Gastroesophageal sphincter (tissue), 3 donors: ENCODE data around the gene CNGB1.

ENCODE experiments used
- EP300 ChIP-seq: sonication (generic); formaldehyde crosslinking; IDR thresholded peaks from one replicate; pipeline ENCODE4 v1.6.1; 2017; ENCODE audit warnings: antibody characterized with exemption, mild to moderate bottlenecking
- POLR2A ChIP-seq, 2 donors: fragments of 450-650 bp; IDR thresholded peaks; one replicate each; pipeline ENCODE4 v1.6.1; 2017; ENCODE audit warnings: antibody characterized with exemption in 2 of 2, mild to moderate bottlenecking in 2 of 2, moderate library complexity in 1 of 2
- POLR2AphosphoS5 ChIP-seq: sonication (generic); formaldehyde crosslinking; IDR thresholded peaks from one replicate; pipeline ENCODE4 v1.6.1; 2017; ENCODE audit warnings: antibody characterized with exemption
- TF ChIP-seq, protein P1 (sequence below), 4 experiments: fragments of 200-600 bp in 2 of 4; fragments of 450-650 bp in 2 of 4; sonication (generic) in 1 of 4; IDR thresholded peaks; one replicate each; pipeline ENCODE4 v1.5.1; 2017 to 2019; ENCODE audit warnings: antibody characterized with exemption in 4 of 4, mild to moderate bottlenecking in 2 of 4, moderate library complexity in 2 of 4

DNA sequence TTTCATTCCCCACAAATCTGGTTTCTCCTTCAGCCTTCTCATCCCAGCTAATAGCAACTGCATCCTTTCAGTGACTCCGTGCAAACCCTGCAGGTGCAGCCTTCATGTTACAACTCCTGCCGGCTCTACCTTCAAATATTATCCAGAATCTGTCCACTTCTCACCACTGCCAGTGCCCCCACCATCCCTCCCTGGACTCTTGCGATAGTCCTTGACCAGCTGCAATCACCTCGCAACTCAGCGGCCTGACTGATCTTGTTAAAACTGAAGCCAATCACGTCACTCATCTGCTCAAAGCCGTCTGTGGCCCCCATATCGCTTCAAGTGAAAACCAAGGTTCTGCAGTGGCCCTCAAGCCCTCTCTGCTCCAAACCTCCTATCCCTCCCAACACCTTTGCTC is 125.8 kb downstream of the CNGB1 start:
- TF ChIP-seq POLR2AphosphoS5 (no peak), POLR2A (IDR thresholded peaks at IDR 0.05) (no peak), EP300 (no peak)
- TF ChIP-seq, protein P1, sequence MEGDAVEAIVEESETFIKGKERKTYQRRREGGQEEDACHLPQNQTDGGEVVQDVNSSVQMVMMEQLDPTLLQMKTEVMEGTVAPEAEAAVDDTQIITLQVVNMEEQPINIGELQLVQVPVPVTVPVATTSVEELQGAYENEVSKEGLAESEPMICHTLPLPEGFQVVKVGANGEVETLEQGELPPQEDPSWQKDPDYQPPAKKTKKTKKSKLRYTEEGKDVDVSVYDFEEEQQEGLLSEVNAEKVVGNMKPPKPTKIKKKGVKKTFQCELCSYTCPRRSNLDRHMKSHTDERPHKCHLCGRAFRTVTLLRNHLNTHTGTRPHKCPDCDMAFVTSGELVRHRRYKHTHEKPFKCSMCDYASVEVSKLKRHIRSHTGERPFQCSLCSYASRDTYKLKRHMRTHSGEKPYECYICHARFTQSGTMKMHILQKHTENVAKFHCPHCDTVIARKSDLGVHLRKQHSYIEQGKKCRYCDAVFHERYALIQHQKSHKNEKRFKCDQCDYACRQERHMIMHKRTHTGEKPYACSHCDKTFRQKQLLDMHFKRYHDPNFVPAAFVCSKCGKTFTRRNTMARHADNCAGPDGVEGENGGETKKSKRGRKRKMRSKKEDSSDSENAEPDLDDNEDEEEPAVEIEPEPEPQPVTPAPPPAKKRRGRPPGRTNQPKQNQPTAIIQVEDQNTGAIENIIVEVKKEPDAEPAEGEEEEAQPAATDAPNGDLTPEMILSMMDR (IDR thresholded peaks at IDR 0.05), result no peak
